Ramos (cell line): ENCODE results near the gene SPTLC3.

Experiments
- in situ Hi-C: fragments of 300-500 bp; cut with MboI; formaldehyde crosslinking; loops from one replicate; pipeline ENCODE4 v1.14.3; 2022; ENCODE audit warnings: low sequenced_read_pairs; ENCODE audit not compliant: unreplicated experiment

SPTLC3 gene

DNA sequence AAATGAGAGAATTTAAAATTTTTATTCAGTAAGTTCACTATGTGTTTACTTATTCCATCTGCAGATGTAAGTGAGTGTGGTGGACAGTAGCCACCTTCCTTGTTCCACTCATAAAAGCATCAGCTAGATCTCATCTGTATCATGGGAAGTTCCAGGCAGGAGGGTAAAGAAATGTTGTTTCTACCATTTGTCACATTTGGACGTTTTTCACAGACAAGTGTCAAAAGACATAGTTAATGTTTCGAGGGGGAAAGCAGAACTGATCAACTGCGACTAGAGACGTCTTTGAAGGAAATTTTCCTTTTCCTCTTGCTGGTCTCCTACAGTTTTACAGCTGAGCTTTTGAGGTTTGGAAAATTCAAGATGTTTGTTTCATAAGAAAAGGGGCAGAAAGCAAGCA is 156.4 kb downstream of the SPTLC3 start:
- in situ Hi-C loops = no loop called here

DNA sequence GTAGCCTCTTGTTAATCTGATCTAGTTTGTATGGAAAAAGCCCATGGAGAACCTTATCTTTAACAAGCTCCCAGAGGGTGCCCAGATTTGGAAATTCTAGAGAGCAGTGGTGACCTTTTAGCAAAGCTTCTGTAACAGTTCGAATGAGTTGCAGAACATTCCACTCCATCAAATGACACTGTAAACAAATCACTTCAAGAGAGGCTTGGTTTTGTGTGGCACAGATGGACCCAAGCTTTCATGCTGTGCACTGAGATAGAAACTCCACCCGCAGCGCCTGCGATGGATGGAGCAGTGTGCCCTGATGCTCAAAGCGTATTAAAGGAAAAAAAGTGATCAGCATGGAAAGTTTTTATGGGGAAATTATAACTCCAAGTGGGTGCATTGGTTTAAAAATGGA is 157.2 kb downstream of the SPTLC3 start:
- in situ Hi-C loops = no loop called here

- in situ Hi-C loops = no loop called here
These were observed 157.7 kb downstream of the SPTLC3 start for GRCh38 chr20:13166437-13166836.

DNA sequence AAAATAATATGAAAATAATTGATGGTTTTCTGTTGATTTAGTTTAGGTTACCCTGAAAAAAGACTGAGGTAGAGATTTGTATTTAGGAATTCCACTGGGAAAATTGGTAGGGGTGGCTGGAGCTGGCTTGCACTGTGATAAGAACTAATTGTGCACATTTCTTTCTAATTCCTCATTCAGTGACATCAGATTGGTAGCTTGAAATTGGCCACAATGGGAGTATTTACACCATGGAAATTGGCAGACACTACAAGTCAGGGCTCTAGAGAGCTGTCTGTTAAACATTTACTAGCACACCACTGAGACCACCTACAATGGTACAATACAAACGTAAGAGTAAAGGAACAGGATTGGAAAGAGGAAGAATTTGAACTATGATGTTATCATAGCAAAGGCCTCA is 160.3 kb downstream of the SPTLC3 start:
- in situ Hi-C loops = no loop called here

- in situ Hi-C loops = no loop called here
These were observed 162.0 kb downstream of the SPTLC3 start for GRCh38 chr20:13170771-13171170.

DNA sequence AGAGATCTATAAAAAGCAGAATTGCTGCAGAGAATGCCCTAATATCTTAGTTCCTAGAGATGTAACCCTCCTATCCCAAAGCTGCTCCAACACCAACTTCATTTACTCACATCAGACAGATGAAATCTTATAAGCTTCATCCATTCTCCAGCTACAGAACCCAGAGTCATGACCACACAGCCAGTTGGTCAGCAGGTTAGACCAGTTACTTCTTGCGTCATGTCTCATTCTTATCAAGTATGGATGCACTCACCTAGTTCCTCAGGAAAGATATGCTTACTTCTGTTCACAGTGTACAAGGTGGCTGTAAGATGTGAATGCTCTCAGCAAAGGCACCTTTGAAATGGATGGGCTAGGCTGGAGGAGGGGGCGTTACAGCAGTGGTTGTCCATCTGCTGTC is 164.4 kb downstream of the SPTLC3 start:
- in situ Hi-C loops = no loop called here

GRCh38 chr20:13174402-13174801 is 165.6 kb downstream of the SPTLC3 start:
- in situ Hi-C loops = no loop called here

GRCh38 chr20:13180986-13181889 is 172.5 kb downstream of the SPTLC3 start:
- in situ Hi-C loops = no loop called here

DNA sequence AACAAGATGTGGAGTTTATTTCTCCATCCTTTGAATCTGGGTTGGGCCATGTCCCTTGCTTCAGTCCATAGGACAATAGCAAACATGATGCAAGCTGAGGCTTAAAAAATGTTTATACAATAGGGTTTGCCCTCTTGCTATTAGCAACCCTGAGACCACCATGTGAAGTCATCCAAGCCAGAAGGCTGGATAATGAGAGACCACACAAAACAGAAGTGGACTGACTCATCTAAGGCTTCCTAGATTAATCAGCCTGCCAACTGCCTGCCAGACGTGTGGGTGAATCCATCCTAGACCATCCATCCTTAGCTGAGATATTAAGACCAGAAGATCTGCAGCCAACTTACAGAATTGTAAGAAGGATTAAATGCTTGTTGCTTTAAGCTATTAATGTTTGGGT is 174.2 kb downstream of the SPTLC3 start:
- in situ Hi-C loops = no loop called here

GRCh38 chr20:13186043-13186774 is 177.4 kb downstream of the SPTLC3 start:
- in situ Hi-C loops = no loop called here

DNA sequence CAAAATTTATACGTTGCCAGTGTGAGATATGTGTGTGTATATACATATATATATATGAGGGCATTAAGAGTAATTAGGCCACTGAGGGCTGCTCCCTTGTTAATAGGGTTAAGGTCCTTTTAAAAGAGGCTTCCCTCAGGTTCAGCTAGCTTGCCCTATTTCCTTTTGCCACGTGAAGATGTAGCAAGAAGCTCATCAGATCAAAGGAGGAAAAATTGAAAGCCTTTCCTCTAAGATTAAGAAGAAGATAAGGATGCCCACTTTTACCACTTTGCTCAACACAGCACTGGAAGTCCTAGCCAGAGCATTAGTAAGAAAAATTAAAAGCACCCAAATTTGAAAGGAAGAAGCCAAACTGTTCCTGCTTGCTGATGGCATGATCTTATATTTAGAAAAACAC is 179.1 kb downstream of the SPTLC3 start:
- in situ Hi-C loops = no loop called here

- in situ Hi-C loops = no loop called here
These were observed 190.5 kb downstream of the SPTLC3 start for GRCh38 chr20:13199279-13199678.

DNA sequence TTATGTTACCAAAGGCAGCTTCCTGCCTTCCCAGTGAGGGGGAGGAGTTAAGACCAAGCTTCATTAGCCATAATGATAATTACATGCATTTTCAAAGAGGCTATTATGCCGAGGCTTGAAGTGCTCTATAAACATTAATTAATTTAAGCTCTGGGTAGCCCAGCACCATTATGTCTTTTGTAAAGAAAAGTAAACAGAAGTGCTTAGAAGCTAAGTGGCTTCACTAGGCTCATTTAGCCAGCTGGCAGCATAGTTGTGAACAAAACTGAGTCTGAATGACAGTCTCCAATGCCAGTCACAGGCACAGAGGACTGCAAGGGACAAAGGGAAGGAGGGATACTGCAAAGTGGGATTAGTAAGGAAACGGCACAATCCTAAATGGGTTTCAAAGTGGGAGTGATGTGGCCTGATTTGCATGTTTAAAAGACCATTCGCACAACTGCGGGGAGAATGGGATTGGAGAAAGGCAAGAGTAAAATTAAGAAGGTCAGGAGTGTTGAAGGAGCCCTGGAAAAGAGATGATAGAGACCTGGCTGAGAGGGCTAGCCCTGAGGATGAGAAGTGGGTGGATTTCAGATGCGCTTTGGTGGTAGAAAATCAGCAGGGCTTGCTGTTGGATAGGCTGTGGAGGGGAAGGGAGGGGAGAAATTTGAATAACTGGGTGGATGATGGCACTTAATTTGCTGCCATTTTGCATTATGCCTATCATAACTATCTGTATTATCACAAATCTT is 192.2 kb downstream of the SPTLC3 start:
- in situ Hi-C loops = no loop called here

GRCh38 chr20:13202565-13202964 is 193.8 kb downstream of the SPTLC3 start:
- in situ Hi-C loops = no loop called here

DNA sequence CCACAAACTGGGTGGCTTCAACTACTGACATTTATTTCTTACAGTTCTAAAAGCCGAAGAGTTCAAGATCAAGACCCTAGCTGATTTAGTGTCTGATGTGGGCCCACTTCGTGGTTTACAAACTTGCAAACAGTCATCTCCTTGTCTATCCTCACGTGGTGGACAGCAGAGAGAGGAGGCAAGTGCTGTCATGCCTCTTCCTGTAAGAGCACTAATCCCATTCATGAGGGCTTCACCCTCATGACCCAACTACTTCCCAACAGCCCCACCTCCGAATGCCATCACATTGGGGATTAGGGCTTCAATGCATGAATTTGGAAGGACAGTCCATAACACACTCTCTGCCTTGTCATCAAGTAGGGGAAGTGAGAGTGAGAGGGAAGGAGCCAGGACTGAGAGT is 196.7 kb downstream of the SPTLC3 start:
- in situ Hi-C loops = no loop called here

DNA sequence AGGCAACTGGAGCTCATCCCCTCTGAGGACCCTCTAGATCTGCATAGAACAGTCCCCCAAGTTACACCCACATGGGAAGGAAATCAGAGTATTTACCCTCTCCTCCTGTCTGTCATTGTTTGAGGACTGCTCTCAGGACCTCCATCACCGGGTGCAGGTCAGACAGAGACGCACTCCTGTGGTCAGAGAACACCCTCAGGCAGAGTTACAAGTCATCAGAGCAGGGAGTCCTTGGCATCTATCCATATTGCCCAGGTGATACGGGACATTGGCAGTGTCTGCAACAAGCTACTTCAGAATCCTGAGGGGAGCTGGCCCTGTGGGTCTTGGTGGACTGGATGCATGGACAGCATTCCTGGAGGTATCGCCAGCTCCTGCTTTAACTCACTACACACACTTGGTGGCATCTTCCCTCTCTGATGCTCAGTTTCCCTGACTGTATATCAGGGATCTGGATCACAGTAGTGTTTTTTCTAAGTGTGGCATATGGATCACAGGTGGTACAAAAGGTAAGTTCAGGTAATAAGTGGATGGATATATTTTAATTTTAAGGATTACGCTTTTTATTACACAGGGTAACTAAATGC is 197.2 kb downstream of the SPTLC3 start:
- in situ Hi-C loops = no loop called here

- in situ Hi-C loops = no loop called here
These were observed 198.2 kb downstream of the SPTLC3 start for GRCh38 chr20:13207016-13207415.

DNA sequence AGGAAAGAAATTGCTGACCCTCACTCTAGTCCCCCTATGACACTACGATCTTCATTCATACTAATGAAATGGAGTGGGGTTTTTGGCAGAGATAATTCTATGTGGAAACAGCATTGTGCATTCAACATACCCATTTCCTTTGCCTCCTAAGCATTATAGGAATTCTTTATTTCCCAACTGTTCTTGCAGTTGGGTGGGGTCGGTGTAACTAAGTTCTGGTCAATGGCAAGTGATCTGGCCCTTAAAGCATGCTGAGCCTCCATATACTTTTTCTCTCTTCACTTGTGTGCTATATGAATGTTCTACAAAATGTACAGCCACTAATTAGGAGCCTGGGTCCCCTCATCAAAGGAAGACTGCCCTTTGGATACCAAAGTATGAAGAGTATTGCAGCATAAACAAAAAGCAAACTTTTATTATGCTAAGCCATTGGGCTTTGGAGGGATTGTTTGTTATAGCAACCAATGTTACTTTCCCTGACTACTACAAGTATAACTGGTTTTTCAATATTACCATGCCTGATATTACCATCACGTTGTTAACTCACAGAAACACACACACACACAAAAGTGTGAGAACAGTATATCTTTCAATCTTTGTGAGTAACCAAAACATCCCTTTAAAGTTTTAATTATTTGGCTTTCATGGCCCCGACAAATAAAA is 203.3 kb downstream of the SPTLC3 start:
- in situ Hi-C loops = no loop called here

DNA sequence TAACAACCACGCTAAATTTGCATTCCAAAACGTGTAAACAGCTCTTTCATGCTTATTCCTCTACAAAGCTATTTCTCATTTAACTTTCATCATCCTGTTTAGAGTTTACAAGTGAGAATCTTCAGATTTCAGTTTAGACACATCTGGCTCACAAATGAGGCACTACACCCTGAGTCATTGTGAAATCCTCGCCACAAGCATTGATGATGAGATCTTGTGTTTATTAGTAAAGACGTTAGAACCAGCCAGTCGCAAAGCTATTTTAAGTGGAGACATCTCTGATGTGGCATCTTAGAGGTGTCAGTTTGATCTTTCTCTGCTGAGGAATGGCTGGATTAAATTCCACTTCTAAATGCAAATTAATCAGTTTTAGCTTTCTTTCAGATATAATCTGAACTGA is 204.0 kb downstream of the SPTLC3 start:
- in situ Hi-C loops = no loop called here

GRCh38 chr20:13213335-13213734 is 204.6 kb downstream of the SPTLC3 start:
- in situ Hi-C loops = no loop called here
